Measurements from ENCODE around the gene SDCCAG8. TPM values are rescaled to one million over a fixed set of nuclear protein-coding genes. Genes with fewer than 3 reads are reported as not detected.

The SDCCAG8 gene
- total RNA-seq, 1 experiment from 2014 or later = 36.6 TPM

DNA sequence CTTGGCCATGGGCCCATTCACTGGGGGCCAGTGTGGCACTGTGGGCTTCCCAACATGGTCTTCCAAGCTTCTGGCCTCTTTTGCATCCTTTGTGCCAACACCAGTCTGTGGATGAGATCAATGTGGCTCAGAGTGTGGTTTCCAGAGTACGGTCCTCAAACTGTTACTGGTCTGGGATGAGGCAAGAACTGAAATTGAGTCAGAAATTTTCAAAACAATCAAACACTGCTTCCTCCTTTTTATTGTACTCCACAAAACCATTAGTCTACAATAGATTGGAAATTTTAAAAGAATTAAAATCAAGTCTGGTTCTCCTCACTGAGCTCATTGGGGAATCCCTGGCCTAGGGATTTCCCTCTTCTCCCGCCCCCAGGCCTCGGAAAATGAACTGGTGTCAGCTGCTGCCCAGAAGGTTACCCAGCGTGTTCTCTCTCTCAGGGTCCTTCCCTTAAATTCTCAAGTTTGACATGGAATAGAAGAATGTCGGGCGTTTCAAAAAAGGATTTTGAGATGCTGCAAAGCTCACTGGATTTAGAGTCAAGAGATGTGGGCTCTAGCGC is 222.0 kb downstream of the SDCCAG8 start:
- Histone ChIP-seq H4K20me1 (ENCODE audit: insufficient read depth, low read depth, low read length) (no peaks in the 10 kb centered on the region), H3K4me2 (ENCODE audit: low read depth, low read length, poor library complexity, severe bottlenecking) (no peak overlapping the region)

DNA sequence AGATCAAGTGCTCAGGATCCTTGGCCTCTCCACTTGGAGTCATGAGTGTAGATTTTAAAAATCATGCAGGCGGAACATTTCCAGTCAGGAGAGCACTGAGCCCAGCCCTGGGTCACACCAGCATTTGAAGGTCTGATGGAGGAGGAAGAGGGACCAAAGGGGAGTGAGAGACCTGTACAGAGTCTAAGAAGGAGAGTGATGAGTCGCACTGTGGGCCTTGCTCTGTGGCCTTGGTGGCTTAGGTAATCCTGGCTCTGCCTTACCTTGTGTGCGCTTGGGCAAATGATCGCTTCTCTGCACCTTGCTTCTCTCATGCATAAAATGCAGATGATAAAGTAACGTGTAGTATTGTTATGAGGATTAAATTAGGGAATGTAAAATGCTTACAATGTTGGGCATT is 225.3 kb downstream of the SDCCAG8 start:
- Histone ChIP-seq H3K27me3 (ENCODE audit: low read length) (no peaks in the 10 kb centered on the region), H2AFZ (ENCODE audit: low read length) (no peak overlapping the region), H3K9me3 (ENCODE audit: low read length) (no peaks in the 10 kb centered on the region), H3K9ac (ENCODE audit: low read length) (no peak overlapping the region), H3K79me2 (ENCODE audit: low read length) (no peaks in the 10 kb centered on the region), H3K27ac (ENCODE audit: low read length) (no peak overlapping the region), H3K4me1 (ENCODE audit: low read length) (no peaks in the 10 kb centered on the region), H3K9me2 (replicated peaks; ENCODE audit: insufficient read depth, low read length) (no peaks in the 10 kb centered on the region), H3K4me2 (ENCODE audit: low read depth, low read length, poor library complexity, severe bottlenecking) (no peak overlapping the region), H3K4me3 (ENCODE audit: low read length) (no peak overlapping the region), H3K36me3 (ENCODE audit: insufficient read depth, low read length) (no peaks in the 10 kb centered on the region), H4K20me1 (ENCODE audit: insufficient read depth, low read depth, low read length) (no peaks in the 10 kb centered on the region)
- no peak for DNase-seq

More for the DNA sequence above, 222.0 kb downstream of the SDCCAG8 start:
- Histone ChIP-seq H3K9me2 (replicated peaks; ENCODE audit: insufficient read depth, low read length) (no peaks in the 10 kb centered on the region), H2AFZ (ENCODE audit: low read length) (no peak overlapping the region), H3K27ac (ENCODE audit: low read length) (no peak overlapping the region), H3K4me1 (ENCODE audit: low read length) (no peaks in the 10 kb centered on the region), H3K36me3 (ENCODE audit: insufficient read depth, low read length) (no peaks in the 10 kb centered on the region), H3K9me3 (ENCODE audit: low read length) (no peaks in the 10 kb centered on the region), H3K9ac (ENCODE audit: low read length) (no peak overlapping the region), H3K79me2 (ENCODE audit: low read length) (no peaks in the 10 kb centered on the region), H3K4me3 (ENCODE audit: low read length) (no peak overlapping the region), H3K27me3 (ENCODE audit: low read length) (no peaks in the 10 kb centered on the region)
- no peak for DNase-seq

DNA sequence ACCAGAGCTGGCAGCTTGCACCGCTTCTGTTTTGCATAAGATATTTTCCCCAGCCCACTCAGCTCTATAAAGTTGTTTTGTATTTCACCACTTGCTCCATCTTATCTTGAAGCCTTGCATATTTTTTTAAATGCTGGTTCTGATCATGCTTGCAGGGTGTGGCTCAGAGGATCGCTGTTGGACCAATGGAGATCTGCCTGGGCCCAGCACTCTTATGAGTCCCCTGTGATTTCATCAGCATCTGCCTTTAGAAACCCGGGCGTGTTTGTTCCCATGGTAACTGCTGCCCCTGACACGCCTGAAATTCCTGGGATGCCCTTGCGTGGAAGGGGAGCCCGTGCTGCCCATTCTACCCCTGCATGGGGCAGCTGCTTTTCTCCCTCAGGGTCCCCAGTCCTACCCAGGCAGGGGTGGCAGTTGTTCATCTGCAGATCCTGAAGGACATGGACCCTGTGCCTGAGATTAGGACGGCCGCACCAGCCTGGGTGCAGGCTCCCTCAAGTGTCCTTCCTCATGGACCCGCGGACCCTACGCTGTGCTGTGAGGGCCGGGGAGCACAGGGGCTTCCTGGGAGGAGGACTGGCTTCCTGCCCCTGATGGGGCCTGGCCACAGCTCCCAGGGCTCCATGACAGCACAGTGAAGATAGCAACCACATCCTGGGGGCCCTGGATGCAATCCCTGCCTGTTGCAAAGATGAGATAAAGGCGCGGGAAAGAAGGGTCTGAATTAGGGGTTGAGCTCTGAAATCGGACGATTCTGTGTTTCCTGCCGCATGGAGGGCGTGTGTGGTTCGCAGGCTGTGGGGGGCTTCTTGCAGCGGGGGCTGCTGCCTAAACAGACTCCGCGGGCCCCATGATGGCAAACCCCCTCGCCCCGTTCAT is 226.5 kb downstream of the SDCCAG8 start:
- no peaks in the 10 kb centered on the region for H3K9me3 ChIP-seq (ENCODE audit: low read length)
- no peak overlapping the region for H2AFZ ChIP-seq (ENCODE audit: low read length)
- H3K4me1 ChIP-seq (ENCODE audit: low read length) = no peaks in the 10 kb centered on the region
- H4K20me1 ChIP-seq (ENCODE audit: insufficient read depth, low read depth, low read length) = no peaks in the 10 kb centered on the region
- H3K27me3 ChIP-seq (ENCODE audit: low read length) = no peaks in the 10 kb centered on the region
- no peaks in the 10 kb centered on the region for H3K79me2 ChIP-seq (ENCODE audit: low read length)
- no peak overlapping the region for H3K4me3 ChIP-seq (ENCODE audit: low read length)
- H3K4me2 ChIP-seq (ENCODE audit: low read depth, low read length, poor library complexity, severe bottlenecking) = no peak overlapping the region
- H3K9ac ChIP-seq (ENCODE audit: low read length) = no peak overlapping the region
- DNase-seq = no peak
- no peaks in the 10 kb centered on the region for H3K9me2 ChIP-seq (replicated peaks; ENCODE audit: insufficient read depth, low read length)
- no peaks in the 10 kb centered on the region for H3K36me3 ChIP-seq (ENCODE audit: insufficient read depth, low read length)
- H3K27ac ChIP-seq (ENCODE audit: low read length) = no peak overlapping the region

DNA sequence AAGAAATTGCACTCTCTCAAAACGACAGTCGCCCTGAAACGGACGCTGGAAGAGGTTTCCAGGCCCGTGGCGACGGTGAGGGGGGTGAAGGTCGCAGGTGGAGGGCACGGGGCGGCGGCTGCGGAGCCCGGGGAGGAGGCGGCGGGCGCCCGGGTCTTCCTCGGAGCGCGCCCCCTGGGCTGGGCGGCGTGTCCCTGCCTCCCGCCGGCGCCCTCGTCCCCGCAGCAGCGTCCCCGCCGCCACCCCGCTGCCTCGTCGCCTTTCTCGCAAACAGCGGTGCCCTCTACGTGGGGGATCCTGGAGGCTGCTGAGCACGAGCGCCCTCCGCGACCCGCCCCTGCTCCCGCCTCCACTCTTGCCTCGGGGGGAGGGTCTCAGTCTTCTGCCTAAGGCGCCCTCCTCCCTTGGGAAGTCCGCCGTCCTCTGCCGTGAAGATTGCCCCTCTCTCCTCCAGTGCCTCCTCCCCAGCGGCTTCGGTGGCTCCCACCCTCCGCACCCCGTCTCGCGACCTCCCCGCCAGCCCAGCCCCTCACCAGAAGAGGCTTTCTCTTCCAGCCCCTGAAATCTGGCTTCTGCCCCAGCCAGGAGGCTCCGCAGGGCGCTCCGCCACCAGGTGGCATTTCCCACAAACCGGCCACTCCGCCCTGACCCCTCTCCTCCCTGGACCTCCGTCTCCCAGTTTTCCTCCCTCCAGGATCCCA is 227.4 kb downstream of the SDCCAG8 start:
- DNase-seq = no peak
- H4K20me1 ChIP-seq (ENCODE audit: insufficient read depth, low read depth, low read length) = no peaks in the 10 kb centered on the region
- H3K27me3 ChIP-seq (ENCODE audit: low read length) = no peaks in the 10 kb centered on the region
- H2AFZ ChIP-seq (ENCODE audit: low read length) = no peak overlapping the region
- H3K36me3 ChIP-seq (ENCODE audit: insufficient read depth, low read length) = no peaks in the 10 kb centered on the region
- no peak overlapping the region for H3K9ac ChIP-seq (ENCODE audit: low read length)
- no peaks in the 10 kb centered on the region for H3K9me2 ChIP-seq (replicated peaks; ENCODE audit: insufficient read depth, low read length)
- H3K4me2 ChIP-seq (ENCODE audit: low read depth, low read length, poor library complexity, severe bottlenecking) = no peak overlapping the region
- H3K79me2 ChIP-seq (ENCODE audit: low read length) = no peaks in the 10 kb centered on the region
- H3K4me3 ChIP-seq (ENCODE audit: low read length) = no peak overlapping the region
- no peaks in the 10 kb centered on the region for H3K4me1 ChIP-seq (ENCODE audit: low read length)
- no peaks in the 10 kb centered on the region for H3K9me3 ChIP-seq (ENCODE audit: low read length)
- no peak overlapping the region for H3K27ac ChIP-seq (ENCODE audit: low read length)

DNA sequence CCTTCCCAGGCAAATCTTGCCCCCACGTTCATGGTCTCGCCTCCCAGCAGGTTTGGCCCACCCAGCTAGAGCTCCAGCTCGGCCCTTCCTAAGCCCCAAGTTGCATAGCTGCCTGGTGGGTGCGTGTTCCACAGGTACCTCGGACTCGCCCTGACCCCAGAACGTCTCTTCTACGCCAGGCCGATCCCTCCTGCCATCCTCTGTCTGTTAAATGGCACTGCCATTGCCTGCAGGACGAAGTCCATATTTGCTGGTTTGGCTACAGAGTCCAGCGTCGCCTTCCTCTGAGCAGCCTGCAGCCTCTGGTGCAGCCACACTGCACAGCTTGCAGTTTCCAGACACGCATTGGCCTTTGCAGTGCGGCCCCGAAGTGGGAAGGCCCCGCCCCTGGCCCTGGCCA is 228.1 kb downstream of the SDCCAG8 start:
- Histone ChIP-seq H3K27me3 (ENCODE audit: low read length) (no peaks in the 10 kb centered on the region), H3K9me2 (replicated peaks; ENCODE audit: insufficient read depth, low read length) (no peaks in the 10 kb centered on the region), H3K36me3 (ENCODE audit: insufficient read depth, low read length) (no peaks in the 10 kb centered on the region), H3K4me2 (ENCODE audit: low read depth, low read length, poor library complexity, severe bottlenecking) (no peak overlapping the region), H3K4me3 (ENCODE audit: low read length) (no peak overlapping the region), H3K9ac (ENCODE audit: low read length) (no peak overlapping the region), H3K9me3 (ENCODE audit: low read length) (no peaks in the 10 kb centered on the region), H2AFZ (ENCODE audit: low read length) (no peak overlapping the region), H3K27ac (ENCODE audit: low read length) (no peak overlapping the region), H4K20me1 (ENCODE audit: insufficient read depth, low read depth, low read length) (no peaks in the 10 kb centered on the region), H3K79me2 (ENCODE audit: low read length) (no peaks in the 10 kb centered on the region), H3K4me1 (ENCODE audit: low read length) (no peaks in the 10 kb centered on the region)
- no peak for DNase-seq

DNA sequence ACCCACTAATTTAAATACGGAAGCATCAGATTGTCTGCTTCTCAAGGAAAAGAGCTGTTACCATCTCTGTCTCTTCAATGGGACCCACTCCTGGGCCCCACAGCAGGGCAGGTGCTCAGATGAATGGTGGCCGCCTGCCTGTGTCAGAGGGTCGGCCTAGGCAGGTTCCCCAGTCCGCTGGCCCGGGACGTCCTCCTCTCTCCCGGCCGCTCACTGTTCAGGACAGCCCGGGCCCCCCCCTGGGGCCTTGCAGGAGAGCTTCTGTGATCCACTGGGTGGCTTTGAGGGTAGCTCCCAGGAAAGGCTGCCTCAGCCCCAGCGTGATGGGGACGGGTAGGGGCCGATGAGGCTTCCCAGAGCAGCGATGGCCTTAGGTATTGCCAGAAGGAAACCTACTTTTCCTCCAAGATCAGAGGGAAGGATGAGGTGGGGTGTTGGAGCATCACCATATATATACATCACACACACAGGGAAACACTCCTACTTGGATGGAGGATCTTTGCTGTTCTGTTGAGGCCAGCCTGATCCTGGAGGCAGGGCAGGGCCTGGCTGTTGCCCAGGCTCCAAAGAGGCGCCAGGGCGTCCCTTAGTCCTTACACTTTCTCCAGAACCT is 231.3 kb downstream of the SDCCAG8 start:
- Histone ChIP-seq H3K27me3 (ENCODE audit: low read length) (no peaks in the 10 kb centered on the region), H3K9me3 (ENCODE audit: low read length) (no peaks in the 10 kb centered on the region), H3K9ac (ENCODE audit: low read length) (no peak overlapping the region), H3K79me2 (ENCODE audit: low read length) (no peaks in the 10 kb centered on the region), H3K4me3 (ENCODE audit: low read length) (no peak overlapping the region), H4K20me1 (ENCODE audit: insufficient read depth, low read depth, low read length) (no peaks in the 10 kb centered on the region), H3K27ac (ENCODE audit: low read length) (no peak overlapping the region), H3K9me2 (replicated peaks; ENCODE audit: insufficient read depth, low read length) (no peaks in the 10 kb centered on the region), H3K4me2 (ENCODE audit: low read depth, low read length, poor library complexity, severe bottlenecking) (no peak overlapping the region), H3K4me1 (ENCODE audit: low read length) (no peaks in the 10 kb centered on the region), H3K36me3 (ENCODE audit: insufficient read depth, low read length) (no peaks in the 10 kb centered on the region), H2AFZ (ENCODE audit: low read length) (no peak overlapping the region)
- DNase-seq = no peak

DNA sequence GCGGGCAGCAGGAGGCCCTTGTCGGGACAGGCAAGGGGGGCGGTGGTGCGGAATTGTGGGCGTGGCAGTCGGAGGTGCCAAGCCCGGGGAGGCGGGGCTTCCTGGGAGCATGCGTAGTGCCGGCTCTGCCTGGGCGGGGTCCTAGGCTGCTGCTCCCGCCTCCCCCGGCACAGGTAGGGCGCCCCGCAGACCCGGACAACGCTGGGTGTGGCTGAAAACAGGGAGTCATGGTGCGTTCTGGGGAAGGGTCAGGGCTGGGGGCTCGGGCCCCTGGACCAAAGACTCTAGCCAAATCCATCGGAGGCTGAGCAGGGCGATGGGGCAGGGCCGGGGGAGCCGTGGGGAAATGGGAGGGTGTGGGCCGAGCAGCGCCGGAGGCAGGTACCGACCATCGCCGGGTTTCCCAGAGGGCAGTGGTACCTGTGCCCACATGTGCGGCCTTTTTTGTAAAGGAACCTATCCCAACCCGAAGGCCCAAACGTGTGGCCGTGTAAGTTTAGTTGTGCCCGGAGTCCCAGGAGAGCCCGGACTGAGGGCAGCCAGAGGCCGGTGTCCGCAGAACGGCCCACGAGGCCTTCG is 231.9 kb downstream of the SDCCAG8 start:
- no peak overlapping the region for H3K9ac ChIP-seq (ENCODE audit: low read length)
- no peak overlapping the region for H2AFZ ChIP-seq (ENCODE audit: low read length)
- H3K4me3 ChIP-seq (ENCODE audit: low read length) = no peak overlapping the region

More for the DNA sequence above, 231.9 kb downstream of the SDCCAG8 start:
- H4K20me1 ChIP-seq (ENCODE audit: insufficient read depth, low read depth, low read length) = no peaks in the 10 kb centered on the region
- H3K27ac ChIP-seq (ENCODE audit: low read length) = no peak overlapping the region
- no peak for DNase-seq
- no peaks in the 10 kb centered on the region for H3K36me3 ChIP-seq (ENCODE audit: insufficient read depth, low read length)
- H3K4me1 ChIP-seq (ENCODE audit: low read length) = no peaks in the 10 kb centered on the region
- no peaks in the 10 kb centered on the region for H3K9me2 ChIP-seq (replicated peaks; ENCODE audit: insufficient read depth, low read length)
- no peak overlapping the region for H3K4me2 ChIP-seq (ENCODE audit: low read depth, low read length, poor library complexity, severe bottlenecking)
- H3K79me2 ChIP-seq (ENCODE audit: low read length) = no peaks in the 10 kb centered on the region
- no peaks in the 10 kb centered on the region for H3K9me3 ChIP-seq (ENCODE audit: low read length)
- H3K27me3 ChIP-seq (ENCODE audit: low read length) = no peaks in the 10 kb centered on the region

All from Karpas-422 (cell line).